GM18526 (cell line): ENCODE data around the gene NOTCH1.
A peak's percentile ranks its signal among the peaks of the same experiment; 100 is the strongest.

Experiments used
- POLR2A ChIP-seq: IDR thresholded peaks from 3 replicates; pipeline ENCODE4 v1.6.1; 2011; ENCODE audit not compliant: insufficient read length; ENCODE audit errors: extremely low read depth

Gene NOTCH1

DNA sequence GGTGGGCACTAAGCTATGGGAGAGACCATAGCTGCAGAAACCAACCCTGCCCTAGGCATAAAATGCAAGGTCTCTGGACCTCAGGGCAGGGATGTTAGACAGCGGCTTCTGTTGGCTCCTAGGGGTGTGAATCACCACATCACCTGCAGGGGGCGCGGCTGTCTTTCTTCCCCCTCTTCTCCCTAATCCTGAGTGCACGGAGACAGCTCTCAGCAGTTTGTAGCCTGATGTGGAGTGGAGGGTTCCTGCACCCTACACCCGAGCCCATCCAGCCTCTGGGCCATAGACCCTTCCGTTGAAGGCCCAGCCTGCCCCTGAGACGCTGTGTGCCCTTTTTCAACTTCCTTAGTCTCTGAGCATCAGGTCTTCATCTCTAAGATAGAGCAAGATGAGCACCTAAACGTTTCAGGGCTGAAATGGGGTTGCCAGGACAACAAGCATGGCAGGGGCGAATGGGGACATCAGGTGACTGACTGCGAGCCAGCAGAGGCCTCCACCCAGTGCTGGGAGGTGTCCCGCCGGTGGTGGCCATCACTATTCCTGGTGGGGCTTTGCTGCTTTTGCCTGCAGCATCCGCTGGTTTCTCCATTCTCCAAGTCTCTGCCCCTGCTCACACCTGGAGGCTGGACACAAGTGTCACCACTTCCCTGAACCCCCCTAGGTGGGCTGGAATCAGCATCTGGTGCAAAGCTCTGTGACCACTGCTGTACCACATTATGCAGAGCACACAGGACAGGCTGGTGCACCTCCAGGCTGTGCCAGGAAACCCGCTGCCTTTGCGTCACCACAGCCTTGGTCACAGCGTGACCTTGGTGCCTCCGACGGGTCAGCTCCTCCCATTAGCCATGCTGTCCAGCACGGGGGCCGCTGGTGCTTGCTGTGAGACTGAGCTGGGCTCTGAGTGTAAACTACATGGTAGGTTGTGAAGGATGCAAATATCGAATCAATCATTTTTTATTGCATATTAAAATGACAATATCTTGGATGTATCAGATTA, 60.5 kb downstream of the NOTCH1 start:
- TF ChIP-seq POLR2A = no peak

DNA sequence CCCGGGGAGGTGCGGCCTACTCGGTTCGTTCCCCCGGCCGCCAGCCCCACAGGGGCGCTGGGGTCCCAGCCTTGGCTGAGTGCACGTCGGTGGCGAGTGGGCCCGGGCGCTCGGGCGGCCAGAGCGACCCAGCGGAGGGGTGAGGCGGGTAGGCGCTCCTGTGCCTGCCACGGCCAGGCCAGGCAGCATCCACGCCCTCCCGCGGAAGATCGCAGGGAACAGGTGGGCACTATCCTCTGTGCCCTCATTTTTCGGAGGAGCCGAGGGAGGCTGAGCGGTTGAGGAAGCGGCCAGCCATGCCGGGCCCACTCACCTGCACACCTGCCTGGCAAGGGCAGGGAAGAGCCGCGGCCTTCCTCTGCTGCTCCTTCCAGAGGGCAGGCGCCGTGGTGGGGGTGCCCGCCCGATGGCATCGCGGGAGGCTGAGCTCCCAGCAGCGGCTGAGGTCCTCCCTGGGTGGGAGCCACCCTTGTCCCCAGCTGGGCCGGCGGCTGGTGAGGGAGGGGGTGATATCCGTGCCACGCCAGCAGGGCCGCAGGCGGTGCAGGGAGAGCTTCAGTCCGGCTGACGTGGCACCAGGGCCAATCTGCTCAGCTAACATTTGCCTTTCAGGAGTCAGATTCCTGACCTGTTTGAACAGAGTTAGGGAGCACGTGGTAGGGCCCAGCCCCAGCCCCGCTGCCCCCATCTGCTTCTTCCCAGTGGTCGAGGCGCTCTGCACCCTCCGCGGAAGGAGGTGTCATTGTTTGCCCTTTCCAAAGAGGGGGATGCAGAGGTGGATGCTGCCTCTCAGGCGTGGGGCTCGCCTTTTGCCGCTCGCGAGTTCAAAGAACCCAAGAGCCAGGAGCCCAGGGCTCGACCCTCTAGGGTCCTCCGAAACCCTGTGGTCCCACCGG, 61.4 kb downstream of the NOTCH1 start:
- no peak for TF ChIP-seq POLR2A

DNA sequence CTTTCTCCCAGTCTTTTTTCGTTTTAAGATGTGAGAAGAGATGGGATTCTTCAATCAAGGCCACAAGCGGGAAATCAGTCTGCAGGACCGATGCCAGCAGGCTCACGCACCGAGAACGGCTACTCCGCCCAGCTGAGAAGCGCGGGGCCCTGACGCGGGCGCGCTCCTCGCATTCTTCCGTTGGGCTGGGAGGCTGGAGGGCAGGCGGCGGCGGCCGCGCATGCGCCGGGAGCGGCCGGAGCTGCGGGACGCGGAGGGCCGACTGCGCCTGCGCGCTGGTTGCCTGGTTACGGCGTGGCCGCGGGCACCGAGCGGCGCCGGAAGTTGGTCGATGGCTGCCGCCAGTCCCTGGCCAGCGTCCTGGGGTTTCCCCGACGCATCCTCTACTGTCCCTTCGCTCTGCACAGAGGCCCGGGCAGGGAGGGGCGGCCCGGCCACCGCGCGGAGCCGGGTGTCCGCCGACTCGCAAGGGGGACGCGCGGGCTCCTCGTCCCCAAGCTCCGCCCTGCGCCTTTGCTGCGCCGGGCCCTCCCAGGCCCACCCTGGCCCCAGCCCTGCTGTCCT, 62.2 kb downstream of the NOTCH1 start:
- peak; percentile 59 for TF ChIP-seq POLR2A

DNA sequence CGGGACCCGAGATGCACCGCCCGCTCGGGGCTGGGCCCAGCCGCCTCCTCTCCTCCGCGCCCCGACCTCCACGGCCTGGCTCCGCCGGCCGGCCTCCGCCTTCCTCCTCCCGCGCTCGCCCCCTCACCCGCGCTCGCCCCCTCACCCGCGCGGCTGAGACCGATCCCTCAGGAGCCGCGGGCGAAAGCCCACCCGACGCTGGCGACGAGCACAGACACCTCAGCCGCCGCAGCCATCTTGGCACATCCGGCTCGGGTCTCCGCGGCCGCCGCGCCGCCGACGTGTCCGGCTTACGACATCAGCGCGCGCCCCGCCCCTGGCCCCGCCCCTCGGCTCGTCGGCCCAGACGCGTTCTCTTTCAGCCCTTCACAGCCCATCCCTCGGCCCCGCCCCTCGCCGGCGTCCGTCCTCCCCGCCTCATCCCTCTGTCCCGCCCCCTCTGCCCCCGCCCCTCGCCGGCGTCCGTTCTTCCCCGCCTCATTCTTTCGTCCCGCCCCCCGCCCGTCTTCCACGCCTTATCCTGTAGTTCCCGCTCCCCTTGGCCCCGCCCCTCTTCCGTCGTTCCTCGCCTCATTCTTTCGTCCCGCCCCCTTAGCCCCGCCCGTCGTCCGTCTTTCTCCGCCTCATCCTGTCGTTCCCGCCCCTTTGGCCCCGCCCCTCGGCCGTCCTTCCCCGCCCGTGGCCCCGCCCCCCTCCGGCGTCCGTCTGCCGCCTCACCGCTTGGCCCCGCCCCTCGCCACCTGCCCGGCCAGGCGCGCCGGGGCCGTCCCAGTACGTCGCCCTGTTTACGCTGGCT, 62.9 kb downstream of the NOTCH1 start, which contains the start of gene SEC16A:
TSS of gene SEC16A (minus strand) at position 248 of the 796 bp plus-strand sequence. CDS start 5,425 bp downstream, outside the sequence.
- TF ChIP-seq POLR2A = peak; percentile 90

DNA sequence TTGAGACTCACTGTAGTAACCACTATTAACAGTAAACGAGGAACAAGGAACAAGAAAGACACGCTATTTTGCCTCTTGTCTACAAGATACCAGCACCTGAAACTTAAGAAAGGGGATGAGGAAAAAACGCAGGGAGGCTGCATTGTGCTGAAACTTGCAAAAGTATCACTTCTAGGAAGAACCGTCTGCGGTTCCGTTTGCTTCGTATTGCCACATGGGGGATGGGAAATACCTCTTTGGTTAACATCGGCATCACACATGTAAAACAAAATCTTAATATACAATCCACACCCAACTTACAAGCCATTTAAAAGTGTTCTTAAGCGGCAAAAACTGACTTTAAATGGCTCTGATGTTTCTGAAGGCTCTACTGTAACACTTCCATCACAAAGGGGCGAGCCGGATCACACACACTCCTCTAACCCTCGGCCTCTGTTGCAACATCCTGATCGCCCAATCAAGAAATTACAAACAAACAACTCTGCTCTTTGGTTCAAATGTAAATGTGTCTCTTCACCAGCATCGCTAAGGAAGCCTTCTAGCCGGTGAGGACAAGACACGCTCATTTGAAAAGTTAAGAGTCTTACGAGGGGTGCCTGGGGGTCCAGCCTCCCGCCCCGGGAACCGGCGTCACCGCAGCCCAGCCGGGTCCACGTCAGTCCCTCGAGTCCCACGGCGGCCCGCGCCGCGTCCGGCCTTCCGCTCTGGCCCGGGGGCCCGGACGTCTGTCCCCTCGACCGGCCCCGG, 63.6 kb downstream of the NOTCH1 start:
- TF ChIP-seq POLR2A = no peak

DNA sequence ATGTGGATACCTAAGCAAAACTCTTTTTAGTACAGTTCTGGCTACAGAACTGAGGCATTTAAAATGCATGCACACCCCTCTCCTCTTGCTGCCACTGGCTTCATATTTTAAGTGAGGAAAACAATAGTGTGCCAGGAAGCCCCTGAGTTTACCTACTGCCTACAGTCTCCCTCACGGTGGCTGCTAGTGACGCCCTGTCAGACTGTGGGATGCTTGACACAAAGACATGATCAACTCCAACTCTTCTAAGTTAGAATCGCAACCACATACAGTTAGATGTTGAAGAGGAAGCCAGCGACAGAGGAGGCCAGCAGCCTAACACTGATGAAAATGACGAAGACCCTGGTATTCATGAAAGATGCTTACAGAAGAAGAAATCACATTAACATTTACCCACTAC, 64.3 kb downstream of the NOTCH1 start:
- no peak for TF ChIP-seq POLR2A

DNA sequence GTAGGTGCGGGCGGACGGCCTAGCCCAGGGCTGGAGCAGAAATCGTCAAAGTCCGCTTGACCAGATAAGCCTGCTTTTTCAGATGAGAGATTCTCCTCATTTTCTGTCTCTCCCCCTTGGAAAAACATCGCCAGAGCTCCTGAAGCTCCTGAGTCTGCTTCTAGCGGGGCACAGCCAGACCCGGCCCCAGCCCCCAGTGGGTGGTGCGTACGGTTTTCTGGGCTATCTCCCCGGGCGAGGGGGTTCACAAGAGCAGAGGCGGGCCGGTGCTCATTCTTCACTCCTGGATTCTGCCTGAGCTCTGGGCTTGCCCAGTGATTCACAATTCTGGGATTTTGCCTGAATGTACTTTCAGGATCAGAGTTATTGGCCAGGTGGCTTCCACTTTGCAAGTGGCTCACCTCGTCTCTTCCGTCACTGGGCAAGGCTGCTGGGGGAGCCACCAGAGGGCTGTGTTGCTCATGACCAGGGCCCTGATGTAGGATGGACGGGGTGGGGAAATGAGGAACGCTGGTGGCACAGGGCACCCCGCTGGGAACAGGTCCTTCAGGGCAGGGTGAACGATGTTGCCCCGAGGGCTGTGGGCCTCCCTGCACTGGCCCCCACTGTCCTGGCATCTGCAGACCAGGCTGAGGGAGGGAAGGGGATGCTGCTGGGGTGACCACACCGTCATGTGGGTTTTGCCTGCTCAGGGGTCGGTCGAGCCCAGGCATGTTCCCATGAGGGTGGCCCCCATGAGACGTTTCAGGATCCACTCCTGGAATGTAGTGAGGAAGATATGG, 69.3 kb downstream of the NOTCH1 start:
- no peak for TF ChIP-seq POLR2A

DNA sequence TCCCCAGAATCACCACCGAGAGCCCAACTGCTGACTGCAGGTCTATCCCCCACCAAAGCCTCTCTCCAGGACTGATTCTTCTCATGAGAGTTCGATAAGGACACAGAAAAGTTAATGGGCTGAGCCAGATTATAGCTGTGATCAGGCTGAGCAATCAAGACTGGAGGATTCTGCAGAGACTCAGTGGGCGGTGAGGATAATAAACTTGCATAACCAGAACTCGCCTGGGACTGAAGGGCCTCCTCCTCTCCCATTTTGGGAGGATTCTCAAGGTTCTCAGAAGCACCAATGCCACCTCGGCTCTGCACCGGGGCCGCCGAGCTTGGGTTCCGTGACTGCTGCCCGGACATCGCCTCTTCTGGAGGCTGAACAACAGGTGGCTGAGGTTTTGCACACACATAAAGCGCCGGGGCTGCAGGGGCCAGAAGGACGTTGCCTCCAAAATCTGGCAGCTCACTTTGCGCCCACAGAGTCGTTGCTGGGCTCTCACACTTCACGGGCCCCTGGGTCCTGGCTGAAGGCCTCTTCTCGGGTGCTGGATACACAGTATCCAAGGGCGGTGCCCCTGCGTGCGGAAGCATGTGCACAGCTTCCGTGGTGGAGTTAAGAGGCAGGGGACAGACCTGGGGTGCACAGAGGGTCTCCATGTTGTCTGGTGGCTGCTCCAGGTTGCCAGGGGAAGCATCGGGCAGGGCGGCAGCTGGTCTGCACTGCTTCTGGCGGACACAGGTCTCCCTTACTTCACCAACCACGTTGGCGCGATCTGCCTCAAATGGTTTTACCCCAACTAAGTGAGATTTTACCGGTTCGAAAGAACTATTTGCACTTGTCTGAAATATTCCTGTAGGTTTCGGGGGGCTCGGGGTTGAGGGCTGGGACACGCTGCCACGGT, 70.6 kb downstream of the NOTCH1 start:
- no peak for TF ChIP-seq POLR2A

DNA sequence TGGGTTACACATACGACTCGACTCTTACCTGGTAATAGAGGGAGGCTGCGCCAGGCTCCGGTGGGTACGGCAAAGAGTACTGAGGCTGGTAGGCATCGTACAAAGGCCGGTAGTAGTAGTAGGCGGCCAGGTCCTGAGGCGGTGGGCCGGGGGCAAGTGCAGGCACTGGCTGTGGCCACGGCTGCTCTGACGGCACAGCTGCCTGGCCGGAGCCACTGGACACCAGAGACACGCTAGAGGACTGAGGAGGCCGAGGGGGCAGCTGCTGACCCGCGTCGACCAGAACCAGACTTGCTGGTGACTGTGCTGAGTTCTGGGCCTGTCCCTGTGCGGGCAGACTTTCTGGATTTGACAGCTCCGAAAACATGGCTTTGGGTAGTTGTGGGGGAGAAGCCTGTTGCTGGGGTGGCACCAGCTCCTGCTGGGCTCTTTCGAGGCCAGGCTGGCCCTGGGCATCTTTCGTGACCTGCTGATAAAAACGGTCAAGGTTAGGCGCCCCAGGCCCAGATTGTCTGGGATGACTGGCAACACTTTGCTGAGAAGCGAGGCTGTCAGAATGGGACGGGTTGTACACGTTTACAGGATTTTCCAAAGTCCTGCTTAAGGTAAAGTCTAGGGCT, 71.7 kb downstream of the NOTCH1 start:
- TF ChIP-seq POLR2A = no peak

DNA sequence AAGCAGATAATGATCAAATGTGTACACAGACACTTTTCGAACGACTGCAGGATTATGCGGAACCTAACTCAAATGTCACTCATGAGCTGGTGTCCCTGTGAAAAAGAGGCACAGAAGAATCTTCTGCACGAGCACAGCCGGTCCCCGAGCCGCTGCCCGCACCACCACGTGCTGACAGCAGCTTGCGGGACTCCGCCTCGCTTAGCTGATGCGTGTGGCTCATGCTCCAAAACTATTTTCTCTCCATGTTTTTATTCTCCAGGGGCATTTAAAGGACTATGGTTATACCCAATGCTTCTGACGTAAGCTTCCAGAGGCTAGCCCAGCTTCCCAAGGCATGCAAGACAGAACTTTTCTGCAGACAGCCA, 72.5 kb downstream of the NOTCH1 start:
- TF ChIP-seq POLR2A = no peak

DNA sequence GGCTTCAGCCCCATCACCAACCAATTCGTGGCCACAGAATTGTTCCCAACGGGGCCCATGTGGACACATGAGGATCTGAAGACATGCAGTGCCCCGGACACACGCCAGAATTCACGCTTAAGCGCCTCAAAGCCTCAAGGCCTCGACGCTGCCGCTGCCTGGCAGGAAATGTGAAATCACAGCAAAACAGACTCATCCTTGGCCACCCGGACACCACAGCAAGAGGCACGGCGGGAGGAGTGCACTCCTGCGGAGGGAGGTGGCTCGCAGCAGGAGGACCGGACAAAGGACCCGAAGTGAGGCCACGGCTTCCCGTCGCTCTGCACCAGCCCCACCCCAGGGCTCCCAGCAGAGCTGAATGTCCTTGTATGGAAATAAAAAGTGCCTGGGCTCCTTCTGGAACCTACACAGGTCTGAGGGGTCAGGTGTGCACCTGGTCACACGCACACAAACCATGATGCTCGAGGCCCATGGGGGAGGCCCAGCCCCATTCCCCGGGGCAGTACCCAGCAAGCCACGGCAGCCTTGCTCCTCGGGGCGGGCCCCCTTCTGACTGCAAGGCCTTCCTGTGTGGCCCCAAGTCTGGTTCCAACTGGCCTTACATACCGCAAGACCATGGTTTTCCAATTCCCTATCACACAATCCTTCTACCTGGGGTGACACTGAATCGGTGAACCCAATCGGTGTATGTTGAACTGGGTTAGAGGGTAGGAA, 73.1 kb downstream of the NOTCH1 start:
- TF ChIP-seq POLR2A = no peak
